Endometrial microvascular endothelial cells (primary cell): ENCODE measurements around the gene IMPG1. TPM values are rescaled to one million over a fixed set of nuclear protein-coding genes. Genes with fewer than 3 reads are reported as not detected.
"Not testable (repeated sequence)": the region's sequence is repeated elsewhere in the genome, so short reads cannot be mapped to it uniquely, and the experiment has no call there.

Experiments
- in situ Hi-C: cut with HindIII; loops from 2 replicates; pipeline ENCODE4 v1.10.0; 2017; ENCODE audit warnings: low sequenced_read_pairs, low pct_unique_long_range_greater_than_20kb; ENCODE audit errors: inconsistent ontology term
- total RNA-seq: library from RNA; depleted of rRNA; stranded (reverse); fragments of >200 nt; gene quantifications from one replicate; pipeline ENCODE4 v1.2.3, GENCODE V29; 2015; ENCODE audit errors: inconsistent ontology term

Gene IMPG1
- total RNA-seq, 1 donor from 2014 or later = not detected

DNA sequence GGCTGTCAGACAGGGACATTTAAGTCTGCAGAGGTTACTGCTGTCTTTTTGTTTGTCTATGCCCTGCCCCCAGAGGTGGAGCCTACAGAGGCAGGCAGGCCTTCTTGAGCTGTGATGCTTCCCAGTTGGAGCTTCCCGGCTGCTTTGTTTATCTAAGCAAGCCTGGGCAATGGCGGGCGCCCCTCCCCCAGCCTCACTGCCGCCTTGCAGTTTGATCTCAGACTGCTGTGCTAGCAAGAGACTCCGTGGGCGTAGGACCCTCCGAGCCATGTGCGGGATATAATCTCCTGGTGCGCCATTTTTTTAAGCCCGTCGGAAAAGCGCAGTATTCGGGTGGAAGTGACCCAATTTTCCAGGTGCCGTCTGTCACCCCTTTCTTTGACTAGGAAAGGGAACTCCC, 167.3 kb downstream of the IMPG1 start:
- in situ Hi-C loops = not testable (repeated sequence)

DNA sequence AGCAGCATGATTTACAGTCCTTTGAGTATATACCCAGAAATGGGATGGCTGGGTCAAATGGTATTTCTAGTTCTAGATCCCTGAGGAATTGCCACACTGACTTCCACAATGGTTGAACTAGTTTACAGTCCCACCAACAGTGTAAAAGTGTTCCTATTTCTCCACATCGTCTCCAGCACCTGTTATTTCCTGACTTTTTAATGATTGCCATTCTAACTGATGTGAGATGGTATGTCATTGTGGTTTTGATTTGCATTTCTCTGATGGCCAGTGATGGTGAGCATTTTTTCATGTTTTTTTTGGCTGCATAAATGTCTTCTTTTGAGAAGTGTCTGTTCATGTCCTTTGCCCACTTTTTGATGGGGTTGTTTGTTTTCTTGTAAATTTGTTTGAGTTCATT, 172.2 kb downstream of the IMPG1 start:
- in situ Hi-C loops = not testable (repeated sequence)

DNA sequence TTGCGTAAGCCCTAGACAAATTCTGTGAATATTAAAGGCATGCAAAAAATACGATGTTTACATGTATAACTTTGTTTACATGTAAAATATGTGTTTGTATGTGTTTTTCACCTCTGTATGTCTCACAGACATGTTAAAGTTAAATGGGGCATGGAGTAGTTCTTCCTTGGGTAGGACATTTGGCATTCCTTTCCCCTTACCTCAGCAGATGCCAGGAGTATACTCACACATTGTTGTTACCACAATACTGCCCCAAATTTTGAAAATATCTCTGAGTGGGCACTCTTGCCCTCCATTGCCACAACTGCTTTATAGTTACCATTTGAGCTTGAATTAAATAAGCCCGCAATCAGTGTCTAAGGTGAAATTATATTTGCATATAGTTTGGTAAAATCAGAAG, 175.9 kb downstream of the IMPG1 start:
- in situ Hi-C loops = no loop called here

DNA sequence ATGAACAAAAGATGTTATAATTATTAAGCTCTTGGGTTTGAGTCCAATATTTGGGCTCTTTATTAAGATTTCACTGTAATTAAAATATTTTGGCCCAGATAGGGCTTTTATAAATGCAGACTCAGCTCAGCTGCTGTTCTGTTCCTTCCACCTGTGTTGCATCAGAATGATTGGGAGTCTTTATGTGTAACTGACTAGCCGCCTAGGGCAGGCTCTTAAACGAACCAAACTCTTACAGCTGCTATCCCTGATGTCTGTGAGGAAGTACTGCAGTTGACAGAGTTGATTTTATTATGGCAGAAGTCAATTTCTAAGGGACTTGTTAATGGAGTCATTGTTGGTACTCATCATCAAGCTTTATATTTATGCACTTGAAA, 178.7 kb downstream of the IMPG1 start:
- in situ Hi-C loops = no loop called here

DNA sequence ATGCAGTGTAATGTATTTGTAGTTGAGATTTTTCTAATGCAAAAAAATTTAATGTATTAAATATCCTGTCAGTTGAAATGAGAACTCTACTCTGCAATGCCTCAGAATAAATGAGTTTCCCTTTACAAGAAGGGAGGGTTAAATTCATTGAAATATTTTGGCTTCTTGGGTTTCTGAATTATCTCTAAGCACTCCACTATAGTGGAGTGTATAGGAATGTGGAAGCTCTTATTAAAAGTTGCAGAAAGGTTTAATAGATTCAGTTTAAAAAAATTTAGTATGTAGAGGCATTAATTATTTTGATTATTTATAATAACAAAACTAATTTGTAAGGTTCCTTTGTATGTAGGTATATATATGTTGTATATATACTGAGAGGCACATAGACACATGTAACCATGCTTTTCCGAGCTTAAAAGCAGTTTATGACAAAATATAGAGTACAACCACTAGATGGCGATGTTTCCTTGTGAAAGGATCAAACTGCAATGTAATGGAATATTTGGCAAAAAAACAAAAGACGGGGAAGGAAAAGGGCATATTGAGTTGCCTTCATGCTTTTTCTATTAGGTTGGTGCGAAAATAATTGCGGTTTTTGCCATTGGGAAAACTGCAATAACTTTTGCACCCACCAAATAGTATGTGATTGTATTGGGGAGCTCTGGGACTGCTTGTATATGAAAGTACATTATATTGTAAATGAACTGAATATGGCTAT, 179.2 kb downstream of the IMPG1 start:
- in situ Hi-C loops = no loop called here

DNA sequence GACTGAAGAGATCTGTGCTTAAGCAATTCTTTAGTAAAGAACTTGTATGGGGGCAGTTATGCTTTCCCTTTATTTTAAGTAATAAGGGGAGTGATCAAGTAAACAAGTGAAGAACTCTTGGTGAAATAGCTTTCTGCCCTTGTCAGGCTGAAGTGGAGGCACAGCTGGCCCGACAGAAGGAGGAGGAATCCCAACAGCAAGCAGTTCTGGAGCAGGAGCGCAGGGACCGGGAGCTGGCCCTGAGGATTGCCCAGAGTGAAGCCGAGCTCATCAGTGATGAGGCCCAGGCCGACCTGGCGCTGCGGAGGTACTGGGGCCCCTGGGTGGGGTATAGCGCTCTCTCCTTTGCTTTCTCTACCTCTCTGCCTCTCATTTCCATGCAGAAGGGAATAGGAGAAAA, 180.1 kb downstream of the IMPG1 start:
- in situ Hi-C loops = no loop called here

DNA sequence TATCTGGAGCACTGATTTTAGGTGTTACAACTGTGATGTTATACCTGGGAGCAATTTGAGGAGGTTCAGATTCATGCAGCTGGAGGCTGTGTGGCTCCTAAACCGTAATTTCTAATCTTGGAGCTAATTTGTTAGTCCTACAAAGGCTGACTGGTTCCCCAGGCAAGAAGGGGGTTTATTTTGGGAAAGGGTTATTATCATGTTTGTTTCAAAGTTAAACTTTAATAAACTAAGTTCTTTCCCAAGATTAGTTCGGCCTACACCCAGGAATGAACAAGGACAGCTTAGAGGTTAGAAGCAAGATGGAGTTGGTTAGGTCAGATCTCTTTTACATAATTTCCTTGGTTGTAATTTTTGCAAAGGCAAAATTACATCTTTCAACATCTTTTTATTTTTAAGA, 187.6 kb downstream of the IMPG1 start:
- in situ Hi-C loops = no loop called here

DNA sequence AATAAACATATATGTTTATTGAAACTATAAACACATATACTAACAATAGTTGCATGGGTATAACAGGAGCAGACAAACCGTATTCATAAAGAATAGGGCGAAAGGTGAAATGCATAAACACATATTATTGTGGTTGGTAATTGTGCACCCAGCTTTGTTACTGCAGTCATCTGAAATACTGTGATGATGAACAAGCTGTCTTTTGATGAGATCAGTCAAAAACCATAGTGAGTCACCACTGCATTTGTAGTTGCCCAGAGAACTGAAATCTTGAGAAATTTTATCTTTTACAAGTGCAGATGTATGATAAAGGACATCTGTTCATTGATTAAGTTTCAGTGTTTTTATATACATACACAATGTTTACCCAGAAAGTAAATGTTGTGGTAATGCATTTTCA, 189.7 kb downstream of the IMPG1 start:
- in situ Hi-C loops = no loop called here

DNA sequence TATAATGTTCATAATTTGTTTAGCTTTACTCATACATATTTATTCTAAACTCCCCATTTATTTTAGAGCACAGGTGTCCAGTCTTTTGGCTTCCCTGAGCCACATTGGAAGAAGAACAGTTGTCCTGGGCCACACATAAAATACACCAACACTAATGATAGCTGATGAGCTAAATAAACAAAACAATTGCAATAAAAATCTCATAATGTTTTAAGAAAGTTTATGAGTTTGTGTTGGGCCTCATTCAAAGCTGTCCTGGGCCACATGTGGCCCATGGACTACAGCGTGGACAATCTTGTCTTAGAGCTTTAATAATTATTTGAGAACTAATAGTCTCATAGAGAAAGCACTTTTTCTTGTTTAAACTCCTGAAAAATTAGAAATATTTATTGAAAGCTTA, 192.2 kb downstream of the IMPG1 start:
- in situ Hi-C loops = no loop called here

DNA sequence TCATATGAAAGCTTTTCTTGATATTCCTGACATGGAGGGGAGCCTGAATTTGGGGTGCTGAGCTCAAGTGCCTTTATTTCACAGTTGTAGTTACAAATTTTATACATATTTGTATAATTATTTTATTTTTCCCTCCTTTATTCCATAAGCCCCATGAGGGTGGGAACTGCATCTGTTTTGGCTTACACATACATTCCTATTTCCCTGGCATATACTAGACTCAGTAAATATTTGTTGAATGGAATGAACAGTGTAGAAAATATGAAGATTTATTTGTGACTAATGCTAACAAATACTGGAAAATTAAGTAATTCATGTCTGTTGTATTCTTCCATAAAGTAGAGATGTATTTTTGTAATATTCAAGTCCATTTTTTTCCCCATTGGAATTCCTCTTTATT, 196.3 kb downstream of the IMPG1 start:
- in situ Hi-C loops = no loop called here

DNA sequence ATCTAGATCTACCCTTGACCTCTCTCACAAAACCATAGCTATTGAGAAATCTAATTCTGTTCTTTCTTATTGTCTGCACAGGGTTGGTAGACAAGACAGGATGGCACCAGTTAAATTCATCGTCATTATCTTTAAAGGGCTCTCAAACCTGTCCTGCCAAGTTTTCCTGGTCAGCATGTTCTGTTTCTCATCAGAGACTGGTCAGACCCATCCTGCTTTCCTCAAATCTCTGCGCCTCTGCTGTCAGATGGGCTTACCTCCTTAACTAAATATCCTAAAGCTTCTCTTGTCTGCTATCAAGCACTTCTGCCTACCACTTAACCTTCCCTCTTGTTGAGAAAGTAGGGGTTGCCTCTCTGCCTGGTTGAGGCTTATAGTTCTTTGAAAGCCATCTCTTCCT, 198.2 kb downstream of the IMPG1 start:
- in situ Hi-C loops = no loop called here
